Nephron progenitor cell (in vitro differentiated cells): Measurements from ENCODE around the gene UROC1.

ENCODE experiments used
- DNase-seq: peaks from one replicate; pipeline ENCODE4 v3.0.0; 2021
- H3K27ac Mint-ChIP-seq: 2 replicates; pipeline ENCODE4 v1.8.0; 2021; ENCODE audit warnings: mild to moderate bottlenecking, moderate library complexity, mixed read lengths
- H3K27me3 Mint-ChIP-seq: 2 replicates; pipeline ENCODE4 v1.8.0; 2021; ENCODE audit warnings: mild to moderate bottlenecking, low read depth, mixed read lengths; ENCODE audit not compliant: poor library complexity
- H3K36me3 Mint-ChIP-seq: 2 replicates; pipeline ENCODE4 v1.8.0; 2021; ENCODE audit warnings: low read depth, mixed read lengths
- H3K4me1 Mint-ChIP-seq: 2 replicates; pipeline ENCODE4 v1.8.0; 2021; ENCODE audit warnings: mixed read lengths
- H3K4me3 Mint-ChIP-seq: 2 replicates; pipeline ENCODE4 v1.8.0; 2021; ENCODE audit warnings: mild to moderate bottlenecking, moderate library complexity, mixed read lengths
- H3K9me3 Mint-ChIP-seq: 2 replicates; pipeline ENCODE4 v1.8.0; 2021; ENCODE audit warnings: mild to moderate bottlenecking, moderate library complexity, mixed read lengths
- TF ChIP-seq, protein P1 (sequence below): fragments of 200-600 bp; sonication (generic); IDR thresholded peaks from 2 replicates; pipeline ENCODE4 v1.5.0; 2021; ENCODE audit warnings: antibody characterized with exemption

UROC1 gene

DNA sequence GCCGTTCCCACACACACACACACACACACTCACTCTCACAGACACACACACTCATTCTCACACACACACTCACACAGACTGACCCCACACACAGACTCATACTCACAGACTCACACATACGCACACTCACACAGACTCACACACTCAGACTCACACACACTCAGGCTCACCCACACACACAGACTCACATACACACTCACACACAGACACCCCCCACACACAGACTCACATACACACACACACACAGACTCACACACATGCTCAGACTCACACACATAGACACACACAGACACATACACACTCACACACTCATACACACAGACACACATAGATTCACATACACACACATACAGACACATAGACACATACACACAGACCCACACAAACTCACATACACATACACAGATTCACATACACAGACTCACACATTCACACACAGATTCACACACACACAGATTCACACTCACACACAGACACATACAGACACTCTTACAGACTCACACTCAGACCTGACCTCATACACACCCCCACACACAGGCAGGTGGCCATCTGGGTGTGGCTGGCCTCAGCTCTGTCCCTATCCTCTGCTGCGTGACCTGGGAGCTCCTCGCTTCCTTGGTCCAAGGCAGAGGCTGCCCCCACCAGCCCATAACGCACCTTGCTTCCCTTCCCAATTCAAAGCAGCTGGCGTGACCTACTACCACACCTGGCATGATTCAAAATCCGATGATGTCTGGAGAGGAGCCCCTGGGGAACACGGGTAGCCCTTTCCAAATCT, 39.3 kb upstream of the UROC1 start:
- H3K36me3 Mint-ChIP-seq: no peaks in the 10 kb centered on the region
- H3K4me3 Mint-ChIP-seq: no peak overlapping the region
- DNase-seq: no peak
- H3K27ac Mint-ChIP-seq: no peak overlapping the region
- H3K27me3 Mint-ChIP-seq: peaks cover 9% of the 10 kb centered on the region
- H3K4me1 Mint-ChIP-seq: no peaks in the 10 kb centered on the region
- H3K9me3 Mint-ChIP-seq: peaks cover 4% of the 10 kb centered on the region
- TF ChIP-seq, protein P1, sequence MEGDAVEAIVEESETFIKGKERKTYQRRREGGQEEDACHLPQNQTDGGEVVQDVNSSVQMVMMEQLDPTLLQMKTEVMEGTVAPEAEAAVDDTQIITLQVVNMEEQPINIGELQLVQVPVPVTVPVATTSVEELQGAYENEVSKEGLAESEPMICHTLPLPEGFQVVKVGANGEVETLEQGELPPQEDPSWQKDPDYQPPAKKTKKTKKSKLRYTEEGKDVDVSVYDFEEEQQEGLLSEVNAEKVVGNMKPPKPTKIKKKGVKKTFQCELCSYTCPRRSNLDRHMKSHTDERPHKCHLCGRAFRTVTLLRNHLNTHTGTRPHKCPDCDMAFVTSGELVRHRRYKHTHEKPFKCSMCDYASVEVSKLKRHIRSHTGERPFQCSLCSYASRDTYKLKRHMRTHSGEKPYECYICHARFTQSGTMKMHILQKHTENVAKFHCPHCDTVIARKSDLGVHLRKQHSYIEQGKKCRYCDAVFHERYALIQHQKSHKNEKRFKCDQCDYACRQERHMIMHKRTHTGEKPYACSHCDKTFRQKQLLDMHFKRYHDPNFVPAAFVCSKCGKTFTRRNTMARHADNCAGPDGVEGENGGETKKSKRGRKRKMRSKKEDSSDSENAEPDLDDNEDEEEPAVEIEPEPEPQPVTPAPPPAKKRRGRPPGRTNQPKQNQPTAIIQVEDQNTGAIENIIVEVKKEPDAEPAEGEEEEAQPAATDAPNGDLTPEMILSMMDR: no peak

DNA sequence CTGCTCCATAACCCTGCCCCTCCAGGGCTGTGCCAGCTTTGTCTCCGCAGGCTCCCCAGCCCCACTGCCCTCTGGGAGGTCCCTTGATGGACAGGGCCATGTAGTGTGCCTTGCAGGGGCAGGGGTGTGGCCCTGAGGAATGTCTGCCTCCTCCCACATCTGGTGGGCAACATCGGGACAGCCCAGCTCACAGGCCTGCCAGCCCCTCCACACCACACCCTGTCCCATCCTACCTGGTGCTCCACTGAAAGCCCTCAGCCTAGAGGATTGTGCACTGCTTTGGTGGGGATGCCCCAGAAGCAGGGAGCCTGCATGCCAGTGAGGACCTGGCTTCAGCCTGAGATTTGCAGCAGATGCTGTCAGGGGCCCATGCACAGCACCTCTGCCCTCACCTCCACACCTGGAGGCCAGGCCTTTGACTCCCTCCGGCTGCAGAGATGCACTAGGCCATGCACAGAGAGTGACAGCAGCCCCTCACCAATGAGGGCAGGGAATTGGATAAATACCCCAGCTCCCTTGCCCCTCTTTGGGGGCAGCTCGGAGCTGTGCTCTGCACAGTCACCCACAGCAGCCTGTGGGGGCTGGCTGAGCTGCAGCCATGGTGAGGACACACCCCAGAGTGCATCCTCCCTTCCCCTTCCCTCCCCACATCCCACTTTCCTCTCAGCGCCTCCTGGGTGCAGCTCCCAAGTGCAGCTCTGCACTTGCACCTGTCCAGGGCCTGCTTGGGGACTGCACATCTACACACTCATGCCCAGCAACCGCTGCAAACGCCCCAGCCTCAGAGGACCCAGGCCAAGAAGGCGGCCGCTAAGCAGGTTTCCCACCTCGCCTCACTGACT, 38.4 kb upstream of the UROC1 start:
- no peak for DNase-seq
- no peak overlapping the region for H3K27ac Mint-ChIP-seq
- H3K36me3 Mint-ChIP-seq: no peaks in the 10 kb centered on the region
- no peaks in the 10 kb centered on the region for H3K9me3 Mint-ChIP-seq
- TF ChIP-seq, protein P1: no peak
- peaks cover 6% of the 10 kb centered on the region for H3K4me1 Mint-ChIP-seq
- H3K4me3 Mint-ChIP-seq: no peak overlapping the region
- H3K27me3 Mint-ChIP-seq: peaks cover 7% of the 10 kb centered on the region

DNA sequence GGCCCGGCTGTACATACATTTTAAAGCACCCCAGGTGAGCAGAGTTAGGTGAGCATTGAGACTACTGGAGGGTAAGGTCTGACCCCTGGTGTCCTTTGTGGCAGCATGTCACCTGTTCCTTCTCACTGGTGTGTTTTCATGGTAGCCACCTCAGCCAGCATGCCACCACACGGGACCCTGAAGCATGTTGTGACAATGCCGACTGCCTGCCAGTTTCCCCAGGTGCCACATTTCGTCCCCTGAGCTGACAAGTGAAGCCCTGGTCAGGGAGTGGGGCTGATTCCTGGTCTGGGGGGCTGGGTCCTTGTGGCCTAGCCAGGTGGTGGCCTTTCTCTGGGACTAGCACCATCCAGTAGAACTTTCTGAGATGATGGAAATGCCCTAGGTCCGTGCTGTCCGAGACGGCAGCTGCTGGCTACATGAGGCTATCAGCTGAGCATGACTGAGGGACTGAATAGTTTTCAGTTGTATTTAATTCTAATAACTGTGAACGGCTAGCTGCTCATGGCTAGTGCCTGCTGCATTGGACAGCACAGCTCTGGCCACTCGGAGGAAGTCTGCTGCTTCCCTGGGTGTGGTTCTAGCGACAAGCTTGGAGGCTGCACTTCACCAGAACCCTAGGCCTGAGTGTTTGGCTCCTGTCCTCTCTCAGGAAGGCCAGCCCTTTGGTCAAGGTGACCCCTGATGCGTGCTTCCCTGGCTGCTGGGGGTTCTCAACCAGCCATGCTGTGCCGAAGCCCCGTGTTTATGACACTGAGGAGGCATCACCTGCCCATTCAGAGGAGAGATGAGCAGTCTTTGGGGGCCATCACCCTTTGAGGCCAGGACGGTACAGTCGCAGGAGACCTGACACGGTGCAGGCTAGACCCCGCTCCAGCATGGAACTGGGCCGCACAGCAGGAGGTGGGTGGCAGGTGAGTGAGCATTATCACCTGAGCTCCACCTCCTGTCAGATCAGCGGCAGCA, 37.3 kb upstream of the UROC1 start:
- no peak for DNase-seq
- Mint-ChIP-seq H3K36me3 (no peaks in the 10 kb centered on the region), H3K27ac (no peak overlapping the region), H3K4me1 (peaks cover 13% of the 10 kb centered on the region), H3K9me3 (no peaks in the 10 kb centered on the region), H3K27me3 (peaks cover 4% of the 10 kb centered on the region), H3K4me3 (no peak overlapping the region)
- TF ChIP-seq, protein P1: no peak

DNA sequence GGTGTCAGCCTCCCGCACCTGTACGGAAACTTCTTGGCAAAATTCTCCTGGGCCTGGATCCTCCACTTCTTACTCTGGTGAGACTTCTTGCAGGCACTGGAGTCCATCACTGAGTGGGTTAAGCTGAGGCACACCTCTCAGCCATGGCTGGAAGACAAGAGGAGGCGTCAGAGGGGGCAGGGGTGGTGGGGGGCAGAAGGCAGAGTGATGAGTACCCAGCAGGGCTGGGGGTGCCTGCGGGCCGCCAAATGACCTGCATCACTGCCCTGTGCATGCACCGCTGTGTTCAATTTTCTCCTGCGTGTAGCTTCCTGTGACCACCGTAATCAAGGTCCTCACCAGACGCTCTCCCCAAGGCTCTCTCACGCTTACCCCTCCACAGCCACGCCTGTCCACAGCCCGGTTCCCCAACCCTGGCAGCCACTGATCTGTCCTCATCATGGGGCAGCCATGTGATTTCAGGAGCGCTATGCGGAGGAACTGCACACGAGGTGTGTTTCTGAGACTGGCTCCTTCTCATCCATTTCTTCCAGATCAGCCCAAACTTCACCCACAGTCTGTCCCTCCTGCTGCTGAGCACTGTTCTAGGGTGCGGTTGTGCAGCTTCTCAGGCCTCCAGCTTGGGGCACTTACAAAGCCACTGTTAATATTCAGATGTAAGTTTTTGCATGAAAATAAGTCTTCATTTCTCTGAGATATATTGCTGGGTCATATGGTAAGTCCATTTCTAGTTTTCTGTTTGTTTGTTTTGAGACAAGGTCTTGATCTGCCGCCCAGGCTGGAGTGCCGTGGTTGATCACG, 35.9 kb upstream of the UROC1 start:
- H3K9me3 Mint-ChIP-seq: no peaks in the 10 kb centered on the region
- H3K4me3 Mint-ChIP-seq: no peak overlapping the region
- DNase-seq: no peak
- H3K27ac Mint-ChIP-seq: no peak overlapping the region
- H3K36me3 Mint-ChIP-seq: no peaks in the 10 kb centered on the region
- H3K4me1 Mint-ChIP-seq: peaks cover 26% of the 10 kb centered on the region
- peaks cover 4% of the 10 kb centered on the region for H3K27me3 Mint-ChIP-seq
- TF ChIP-seq, protein P1: no peak

DNA sequence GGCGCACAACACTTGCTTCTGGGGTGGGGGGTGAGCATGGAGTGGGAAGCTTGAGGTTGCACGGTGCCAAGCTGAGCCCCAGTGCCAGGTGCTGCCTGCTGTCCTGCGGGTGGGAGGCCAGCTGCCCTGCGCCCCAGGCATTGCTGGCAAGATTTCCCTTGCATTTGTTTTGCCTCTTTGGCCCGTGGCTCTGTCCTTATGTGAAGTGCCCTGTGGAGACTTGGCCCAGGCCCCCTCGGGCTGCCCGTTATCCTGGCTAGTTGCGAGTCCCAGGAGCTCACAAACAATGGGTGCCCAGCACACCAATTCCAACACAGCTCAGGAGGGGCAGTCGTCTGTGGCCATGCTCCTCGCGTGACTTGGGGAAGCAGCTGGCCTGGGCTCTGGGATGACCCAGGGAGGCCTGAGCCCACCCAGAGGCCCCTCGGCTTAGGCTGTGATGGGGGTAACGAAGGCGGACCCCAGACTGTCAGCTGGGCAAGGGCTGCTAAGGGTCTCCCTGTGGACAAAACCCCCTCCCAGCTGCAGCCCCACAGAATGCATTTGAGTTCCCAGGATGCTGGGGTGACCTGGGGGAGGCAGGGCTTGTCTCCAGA, 35.2 kb upstream of the UROC1 start:
- H3K9me3 Mint-ChIP-seq: no peaks in the 10 kb centered on the region
- H3K36me3 Mint-ChIP-seq: no peaks in the 10 kb centered on the region
- peaks cover 4% of the 10 kb centered on the region for H3K27me3 Mint-ChIP-seq
- no peak overlapping the region for H3K27ac Mint-ChIP-seq
- H3K4me3 Mint-ChIP-seq: no peak overlapping the region
- TF ChIP-seq, protein P1: no peak
- H3K4me1 Mint-ChIP-seq: peaks cover 26% of the 10 kb centered on the region
- DNase-seq: no peak
